Measurements from ENCODE around the gene GCLC.

The GCLC gene

GRCh38 chr6:53500095-53500494 lies 44.8 kb downstream of the GCLC start:
- DNase-seq (ENCODE audit: low spot score in 2 of 2) (no peak), ATAC-seq (ENCODE audit: low read depth) (no peak)
- H3K4me1 Mint-ChIP-seq, result no peaks in the 10 kb centered on the region
- H3K9me3 Mint-ChIP-seq, result no peaks in the 10 kb centered on the region
- H3K36me3 Mint-ChIP-seq, result peaks cover 18% of the 10 kb centered on the region
- no peak overlapping the region for H3K4me3 Mint-ChIP-seq
- H3K27ac Mint-ChIP-seq, result no peak overlapping the region
- H3K27me3 Mint-ChIP-seq, result no peaks in the 10 kb centered on the region

GRCh38 chr6:53499094-53499493 lies 45.8 kb downstream of the GCLC start:
- ATAC-seq (ENCODE audit: low read depth) (no peak), DNase-seq (ENCODE audit: low spot score in 2 of 2) (no peak)
- Mint-ChIP-seq H3K36me3 (peaks cover 13% of the 10 kb centered on the region), H3K9me3 (no peaks in the 10 kb centered on the region), H3K4me3 (no peak overlapping the region), H3K4me1 (no peaks in the 10 kb centered on the region), H3K27ac (no peak overlapping the region), H3K27me3 (peaks cover 3% of the 10 kb centered on the region)

- DNase-seq (ENCODE audit: low spot score in 2 of 2), result no peak
- ATAC-seq (ENCODE audit: low read depth), result no peak
- peaks cover 3% of the 10 kb centered on the region for H3K27me3 Mint-ChIP-seq
- no peaks in the 10 kb centered on the region for H3K9me3 Mint-ChIP-seq
- peaks cover 11% of the 10 kb centered on the region for H3K36me3 Mint-ChIP-seq
- no peak overlapping the region for H3K4me3 Mint-ChIP-seq
- H3K4me1 Mint-ChIP-seq, result no peaks in the 10 kb centered on the region
- H3K27ac Mint-ChIP-seq, result no peak overlapping the region
Observed at GRCh38 chr6:53498649-53499048, 46.3 kb downstream of the GCLC start.

GRCh38 chr6:53497905-53498304 lies 47.0 kb downstream of the GCLC start:
- H3K4me1 Mint-ChIP-seq, result no peaks in the 10 kb centered on the region
- peaks cover 10% of the 10 kb centered on the region for H3K36me3 Mint-ChIP-seq
- peaks cover 3% of the 10 kb centered on the region for H3K27me3 Mint-ChIP-seq
- DNase-seq (ENCODE audit: low spot score in 2 of 2), result no peak
- no peak overlapping the region for H3K27ac Mint-ChIP-seq
- no peaks in the 10 kb centered on the region for H3K9me3 Mint-ChIP-seq
- no peak overlapping the region for H3K4me3 Mint-ChIP-seq
- ATAC-seq (ENCODE audit: low read depth), result no peak

GRCh38 chr6:53496797-53497375 lies 48.0 kb downstream of the GCLC start:
- H3K36me3 Mint-ChIP-seq, result peaks cover 8% of the 10 kb centered on the region
- H3K4me1 Mint-ChIP-seq, result no peaks in the 10 kb centered on the region
- H3K27ac Mint-ChIP-seq, result no peak overlapping the region
- ATAC-seq (ENCODE audit: low read depth), result no peak
- H3K27me3 Mint-ChIP-seq, result peaks cover 3% of the 10 kb centered on the region
- H3K4me3 Mint-ChIP-seq, result no peak overlapping the region
- no peaks in the 10 kb centered on the region for H3K9me3 Mint-ChIP-seq
- DNase-seq (ENCODE audit: low spot score in 2 of 2), result no peak

- H3K9me3 Mint-ChIP-seq, result no peaks in the 10 kb centered on the region
- ATAC-seq (ENCODE audit: low read depth) (no peak), DNase-seq (ENCODE audit: low spot score in 2 of 2) (no peak)
- no peaks in the 10 kb centered on the region for H3K4me1 Mint-ChIP-seq
- peaks cover 3% of the 10 kb centered on the region for H3K27me3 Mint-ChIP-seq
- H3K27ac Mint-ChIP-seq, result no peak overlapping the region
- H3K4me3 Mint-ChIP-seq, result no peak overlapping the region
- H3K36me3 Mint-ChIP-seq, result peaks cover 8% of the 10 kb centered on the region
Observed at GRCh38 chr6:53495506-53496499, 49.1 kb downstream of the GCLC start.

GRCh38 chr6:53494076-53494475 lies 50.8 kb downstream of the GCLC start:
- DNase-seq (ENCODE audit: low spot score in 2 of 2) (no peak), ATAC-seq (ENCODE audit: low read depth) (no peak)
- H3K27me3 Mint-ChIP-seq, result peaks cover 3% of the 10 kb centered on the region
- H3K4me1 Mint-ChIP-seq, result no peaks in the 10 kb centered on the region
- peaks cover 5% of the 10 kb centered on the region for H3K36me3 Mint-ChIP-seq
- H3K27ac Mint-ChIP-seq, result no peak overlapping the region
- no peaks in the 10 kb centered on the region for H3K9me3 Mint-ChIP-seq
- H3K4me3 Mint-ChIP-seq, result no peak overlapping the region

- no peak overlapping the region for H3K27ac Mint-ChIP-seq
- DNase-seq (ENCODE audit: low spot score in 2 of 2) (no peak), ATAC-seq (ENCODE audit: low read depth) (no peak)
- no peaks in the 10 kb centered on the region for H3K9me3 Mint-ChIP-seq
- peaks cover 3% of the 10 kb centered on the region for H3K27me3 Mint-ChIP-seq
- no peaks in the 10 kb centered on the region for H3K4me1 Mint-ChIP-seq
- H3K36me3 Mint-ChIP-seq, result peaks cover 3% of the 10 kb centered on the region
- H3K4me3 Mint-ChIP-seq, result no peak overlapping the region
Observed at GRCh38 chr6:53493635-53494025, 51.3 kb downstream of the GCLC start.

- peak overlapping the region; percentile 52 for H3K4me3 Mint-ChIP-seq
- peaks cover 3% of the 10 kb centered on the region for H3K27me3 Mint-ChIP-seq
- H3K36me3 Mint-ChIP-seq, result peaks cover 2% of the 10 kb centered on the region
- H3K4me1 Mint-ChIP-seq, result no peaks in the 10 kb centered on the region
- H3K9me3 Mint-ChIP-seq, result no peaks in the 10 kb centered on the region
- peak; percentile 45 for ATAC-seq (ENCODE audit: low read depth)
- H3K27ac Mint-ChIP-seq, result no peak overlapping the region
- DNase-seq (ENCODE audit: low spot score in 2 of 2), result peak in 1 of 2 donors; percentile 45
Observed at GRCh38 chr6:53492860-53493634, 51.9 kb downstream of the GCLC start.

- H3K27me3 Mint-ChIP-seq, result peaks cover 4% of the 10 kb centered on the region
- no peak overlapping the region for H3K4me3 Mint-ChIP-seq
- no peaks in the 10 kb centered on the region for H3K36me3 Mint-ChIP-seq
Observed at GRCh38 chr6:53487080-53487479, 57.8 kb downstream of the GCLC start.

GRCh38 chr6:53486679-53487078 lies 58.2 kb downstream of the GCLC start:
- DNase-seq (ENCODE audit: low spot score in 2 of 2), result no peak
- H3K27me3 Mint-ChIP-seq, result peaks cover 4% of the 10 kb centered on the region
- no peaks in the 10 kb centered on the region for H3K9me3 Mint-ChIP-seq
- no peaks in the 10 kb centered on the region for H3K36me3 Mint-ChIP-seq
- peaks cover 25% of the 10 kb centered on the region for H3K4me1 Mint-ChIP-seq
- H3K4me3 Mint-ChIP-seq, result no peak overlapping the region
- no peak overlapping the region for H3K27ac Mint-ChIP-seq
- no peak for ATAC-seq (ENCODE audit: low read depth)

More at GRCh38 chr6:53487080-53487479, 57.8 kb downstream of the GCLC start:
- H3K4me1 Mint-ChIP-seq, result peaks cover 21% of the 10 kb centered on the region
- no peaks in the 10 kb centered on the region for H3K9me3 Mint-ChIP-seq
- peak; percentile 67 for ATAC-seq (ENCODE audit: low read depth)
- H3K27ac Mint-ChIP-seq, result no peak overlapping the region
- DNase-seq (ENCODE audit: low spot score in 2 of 2), result no peak

- Mint-ChIP-seq H3K9me3 (peaks cover 1% of the 10 kb centered on the region), H3K27ac (peak overlapping the region; percentile 36), H3K4me1 (peaks cover 44% of the 10 kb centered on the region), H3K36me3 (no peaks in the 10 kb centered on the region), H3K4me3 (peak overlapping the region; percentile 50), H3K27me3 (peaks cover 4% of the 10 kb centered on the region)
- ATAC-seq (ENCODE audit: low read depth) (peak; percentile 46), DNase-seq (ENCODE audit: low spot score in 2 of 2) (peak; percentile 74 to 82)
Observed at GRCh38 chr6:53484476-53485280, 60.2 kb downstream of the GCLC start.
